Natural killer cell (primary cell): Measurements from ENCODE around the gene COP1. TPM values are rescaled to one million over a fixed set of nuclear protein-coding genes. Genes with fewer than 3 reads are reported as not detected.

Source experiments
- ATAC-seq, 3 donors: fragments of 150-1000 bp in 2 of 3; fragments of 200-7000 bp in 1 of 3; cut with Tn5 transposase; 1 replicate in 1 of 3; 2 replicates in 2 of 3; pipeline ENCODE4 v1.10.0; 2021; ENCODE audit warnings: mild to moderate bottlenecking in 2 of 3, moderate library complexity in 2 of 3
- DNase-seq, 2 donors: peaks; one replicate each; pipeline versions ENCODE4 v3.0.0 to v3.0.0-alpha.2; 2013 to 2021; ENCODE audit warnings: mixed read lengths in 1 of 2
- H3K27ac ChIP-seq: one replicate; pipeline ENCODE4 v1.5.1; 2013; ENCODE audit warnings: mild to moderate bottlenecking, low read length
- H3K27me3 ChIP-seq: one replicate; pipeline ENCODE4 v1.6.1; 2013; ENCODE audit warnings: low read length; ENCODE audit not compliant: control insufficient read depth, insufficient read depth
- H3K36me3 ChIP-seq: one replicate; pipeline ENCODE4 v1.6.1; 2013; ENCODE audit warnings: low read length; ENCODE audit not compliant: control insufficient read depth, insufficient read depth
- H3K4me1 ChIP-seq: one replicate; pipeline ENCODE4 v1.6.1; 2013; ENCODE audit warnings: low read length; ENCODE audit not compliant: control insufficient read depth, insufficient read depth
- H3K4me3 ChIP-seq: one replicate; pipeline ENCODE4 v1.5.1; 2013; ENCODE audit warnings: low read length
- H3K9me3 ChIP-seq: one replicate; pipeline ENCODE4 v1.6.1; 2013; ENCODE audit warnings: low read length; ENCODE audit not compliant: control insufficient read depth, insufficient read depth
- H3K27ac Mint-ChIP-seq, 2 donors: one replicate each; pipeline ENCODE4 v1.8.0; 2022; ENCODE audit warnings: mild to moderate bottlenecking in 2 of 2, mixed read lengths in 2 of 2, moderate library complexity in 1 of 2
- H3K27me3 Mint-ChIP-seq, 2 donors: one replicate each; pipeline ENCODE4 v1.8.0; 2022; ENCODE audit warnings: low read depth in 2 of 2, mixed read lengths in 2 of 2
- H3K36me3 Mint-ChIP-seq: one replicate; pipeline ENCODE4 v1.8.0; 2022; ENCODE audit warnings: mixed read lengths
- H3K4me1 Mint-ChIP-seq, 2 donors: one replicate each; pipeline ENCODE4 v1.8.0; 2022; ENCODE audit warnings: mixed read lengths in 2 of 2
- H3K4me3 Mint-ChIP-seq: one replicate; pipeline ENCODE4 v1.8.0; 2022; ENCODE audit warnings: mild to moderate bottlenecking, moderate library complexity, mixed read lengths
- H3K9me3 Mint-ChIP-seq, 2 donors: one replicate each; pipeline ENCODE4 v1.8.0; 2022; ENCODE audit warnings: mixed read lengths in 2 of 2
- whole genome bisulfite sequencing: methylation state at CpG from one replicate; pipeline ENCODE4 v1.1.7; 2013; ENCODE audit warnings: missing lambda C conversion rate; ENCODE audit not compliant: insufficient coverage; 5-methylcytosine and 5-hydroxymethylcytosine counted together
- intact Hi-C: fragments of 100-400 bp; cut with micrococcal nuclease; formaldehyde crosslinking; loops from one replicate; pipeline ENCODE4 v1.14.2; 2022
- total RNA-seq, 4 donors: library from RNA; stranded (reverse); fragments of 120-200 nt in 1 of 4; gene quantifications; one replicate each; pipeline versions ENCODE4 v1.2.3 to v1.2.4, GENCODE V29; 2013 to 2022
- TF ChIP-seq, protein P1 (sequence below): fragments of 200-600 bp; IDR thresholded peaks from one replicate; pipeline ENCODE4 v1.8.0; 2022; ENCODE audit warnings: antibody characterized with exemption

COP1 gene
- total RNA-seq, 3 donors from 2014 or later (not counting 1 experiment from before 2014, with no cell fraction given) = 56.2 to 70.9 (median 60.9) TPM

DNA sequence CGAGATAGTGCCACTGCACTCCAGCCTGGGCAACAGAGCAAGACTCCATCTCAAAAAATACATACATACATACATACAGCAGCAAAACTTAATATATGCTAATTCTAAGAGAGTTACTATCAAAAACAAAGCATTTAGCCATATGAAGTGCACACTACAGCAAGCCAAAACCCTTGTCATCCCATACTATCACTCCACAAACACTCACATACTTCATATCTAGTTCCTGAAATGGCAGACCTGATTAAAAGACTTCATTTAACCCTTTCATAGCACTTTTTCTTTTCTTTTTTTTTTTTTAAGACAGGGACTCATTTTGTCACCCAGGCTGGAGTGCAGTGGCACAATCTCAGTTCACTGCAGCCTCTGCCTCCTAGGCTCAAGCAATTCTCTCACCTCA is 65.6 kb downstream of the COP1 start:
- Histone ChIP-seq H3K4me1 (no peaks in the 10 kb centered on the region), H3K9me3 (no peaks in the 10 kb centered on the region), H3K27ac (no peak overlapping the region), H3K4me3 (no peak overlapping the region), H3K36me3 (peaks cover 2% of the 10 kb centered on the region), H3K27me3 (no peaks in the 10 kb centered on the region)
- Mint-ChIP-seq H3K36me3 (peaks cover 18% of the 10 kb centered on the region), H3K4me3 (no peak overlapping the region), H3K27ac (no peak overlapping the region), H3K4me1 (peaks cover 47 to 65% of the 10 kb centered on the region in 2 donors), H3K27me3 (no peaks in the 10 kb centered on the region), H3K9me3 (peaks cover 0 to 2% of the 10 kb centered on the region in 2 donors)
- no peak for DNase-seq
- ATAC-seq = no peak
- intact Hi-C loops = no loop called here
- TF ChIP-seq, protein P1, sequence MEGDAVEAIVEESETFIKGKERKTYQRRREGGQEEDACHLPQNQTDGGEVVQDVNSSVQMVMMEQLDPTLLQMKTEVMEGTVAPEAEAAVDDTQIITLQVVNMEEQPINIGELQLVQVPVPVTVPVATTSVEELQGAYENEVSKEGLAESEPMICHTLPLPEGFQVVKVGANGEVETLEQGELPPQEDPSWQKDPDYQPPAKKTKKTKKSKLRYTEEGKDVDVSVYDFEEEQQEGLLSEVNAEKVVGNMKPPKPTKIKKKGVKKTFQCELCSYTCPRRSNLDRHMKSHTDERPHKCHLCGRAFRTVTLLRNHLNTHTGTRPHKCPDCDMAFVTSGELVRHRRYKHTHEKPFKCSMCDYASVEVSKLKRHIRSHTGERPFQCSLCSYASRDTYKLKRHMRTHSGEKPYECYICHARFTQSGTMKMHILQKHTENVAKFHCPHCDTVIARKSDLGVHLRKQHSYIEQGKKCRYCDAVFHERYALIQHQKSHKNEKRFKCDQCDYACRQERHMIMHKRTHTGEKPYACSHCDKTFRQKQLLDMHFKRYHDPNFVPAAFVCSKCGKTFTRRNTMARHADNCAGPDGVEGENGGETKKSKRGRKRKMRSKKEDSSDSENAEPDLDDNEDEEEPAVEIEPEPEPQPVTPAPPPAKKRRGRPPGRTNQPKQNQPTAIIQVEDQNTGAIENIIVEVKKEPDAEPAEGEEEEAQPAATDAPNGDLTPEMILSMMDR = no peak
- WGBS = 100% methylated on average over 1 of the region's 1 CpG

DNA sequence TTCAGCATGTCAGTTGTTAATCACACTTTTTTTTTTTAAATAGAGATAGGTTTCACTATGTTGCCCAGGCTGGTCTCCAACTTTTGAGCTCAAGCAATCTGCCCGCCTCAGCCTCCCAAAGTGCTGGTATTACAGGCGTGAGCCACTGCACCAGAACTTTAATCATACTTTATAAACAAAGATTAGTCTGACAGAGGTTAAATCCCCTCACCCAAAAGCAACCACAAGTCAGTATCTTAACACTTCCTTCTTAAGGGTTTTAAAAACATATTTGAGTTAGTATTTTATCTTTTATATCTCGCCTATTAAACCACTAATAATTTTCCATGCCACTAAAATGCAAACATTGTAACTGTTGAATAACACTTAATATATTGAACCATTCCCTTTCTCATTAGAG is 70.2 kb downstream of the COP1 start:
- H3K4me3 Mint-ChIP-seq = no peak overlapping the region
- Histone ChIP-seq H3K36me3 (peaks cover 10% of the 10 kb centered on the region), H3K27me3 (no peaks in the 10 kb centered on the region), H3K4me3 (no peak overlapping the region), H3K27ac (no peak overlapping the region), H3K9me3 (no peaks in the 10 kb centered on the region), H3K4me1 (no peaks in the 10 kb centered on the region)
- ATAC-seq (peak in 1 of 3 donors; percentile 24), DNase-seq (no peak)
- TF ChIP-seq, protein P1 = no peak
- 71% methylated on average over 2 of the region's 3 CpGs for WGBS
- H3K4me1 Mint-ChIP-seq = peaks cover 35 to 56% of the 10 kb centered on the region in 2 donors
- H3K27ac Mint-ChIP-seq = peak overlapping the region; percentile 23 to 79
- H3K36me3 Mint-ChIP-seq = no peaks in the 10 kb centered on the region
- no peaks in the 10 kb centered on the region for H3K27me3 Mint-ChIP-seq
- intact Hi-C loops = no loop called here
- H3K9me3 Mint-ChIP-seq = no peaks in the 10 kb centered on the region

DNA sequence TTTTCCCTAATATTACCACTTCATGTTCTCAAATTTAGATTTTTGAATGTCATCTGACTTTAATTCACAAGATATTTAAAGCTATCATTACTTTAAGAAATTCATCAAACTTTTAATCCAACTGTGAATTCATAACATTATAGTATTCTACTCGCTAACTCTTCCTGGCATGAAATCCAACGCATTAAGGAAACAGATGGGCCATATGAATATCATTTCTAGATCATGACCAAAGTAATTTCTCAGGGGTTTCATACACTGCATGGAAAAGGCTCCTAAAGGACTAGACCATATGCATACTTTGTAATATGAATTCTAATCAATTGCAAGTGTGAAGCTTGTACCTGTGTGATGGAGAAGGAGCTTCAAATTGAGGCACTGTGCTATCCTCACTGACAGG is 72.4 kb downstream of the COP1 start:
- no peaks in the 10 kb centered on the region for H3K36me3 Mint-ChIP-seq
- H3K4me1 Mint-ChIP-seq = peaks cover 28 to 51% of the 10 kb centered on the region in 2 donors
- no peak for ATAC-seq

DNA sequence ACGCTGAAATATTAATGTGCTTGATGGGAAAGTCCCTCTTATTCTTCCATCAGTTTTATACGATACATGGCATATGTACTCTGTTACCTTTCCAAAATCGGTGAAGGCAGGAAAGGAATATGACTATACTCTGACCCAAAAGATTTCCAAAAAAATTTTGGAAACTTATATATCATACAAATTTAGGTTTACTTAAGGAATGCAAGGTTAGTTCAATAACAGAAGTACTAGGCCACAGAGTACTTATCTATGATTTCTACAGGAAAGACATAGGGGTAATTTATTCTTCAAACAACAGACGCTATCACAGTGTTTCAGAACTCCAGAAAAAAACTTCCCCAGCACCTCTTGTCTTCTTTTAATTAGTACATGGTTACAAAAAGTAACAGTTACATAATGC is 84.8 kb downstream of the COP1 start:
- peaks cover 6 to 11% of the 10 kb centered on the region in 2 donors for H3K4me1 Mint-ChIP-seq
- Histone ChIP-seq H3K27me3 (no peaks in the 10 kb centered on the region), H3K4me1 (no peaks in the 10 kb centered on the region), H3K36me3 (peaks cover 10% of the 10 kb centered on the region), H3K27ac (no peak overlapping the region), H3K9me3 (peaks cover 5% of the 10 kb centered on the region), H3K4me3 (no peak overlapping the region)
- no peak overlapping the region for H3K4me3 Mint-ChIP-seq
- H3K9me3 Mint-ChIP-seq = peaks cover 2 to 4% of the 10 kb centered on the region in 2 donors
- DNase-seq (no peak), ATAC-seq (no peak)
- 100% methylated on average over 2 of the region's 4 CpGs for WGBS
- H3K36me3 Mint-ChIP-seq = peaks cover 30% of the 10 kb centered on the region
- no peak overlapping the region for H3K27ac Mint-ChIP-seq
- intact Hi-C loops = no loop called here
- TF ChIP-seq, protein P1 = no peak
- H3K27me3 Mint-ChIP-seq = no peaks in the 10 kb centered on the region

More for the DNA sequence above, 72.4 kb downstream of the COP1 start:
- Mint-ChIP-seq H3K9me3 (no peaks in the 10 kb centered on the region), H3K4me3 (no peak overlapping the region), H3K27me3 (no peaks in the 10 kb centered on the region), H3K27ac (no peak overlapping the region)
- 100% methylated on average over 2 of the region's 2 CpGs for WGBS
- Histone ChIP-seq H3K4me1 (no peaks in the 10 kb centered on the region), H3K27ac (no peak overlapping the region), H3K36me3 (peaks cover 15% of the 10 kb centered on the region), H3K9me3 (no peaks in the 10 kb centered on the region), H3K27me3 (no peaks in the 10 kb centered on the region), H3K4me3 (no peak overlapping the region)
- intact Hi-C loops = no loop called here
- DNase-seq = no peak
- TF ChIP-seq, protein P1 = no peak
